Thyroid gland (tissue), 4 donors: ENCODE measurements around the gene SP100. TPM values are rescaled to one million over a fixed set of nuclear protein-coding genes. Genes with fewer than 3 reads are reported as not detected.

Experiments used
- DNase-seq, 2 donors: peaks; one replicate each; pipeline ENCODE4 v3.0.0-alpha.2; 2019
- H3K27ac ChIP-seq, 3 donors: fragments of 200-600 bp; sonication (generic); 1 replicate in 2 of 3; 2 replicates in 1 of 3; pipeline ENCODE4 v1.5.1; 2016 to 2019; ENCODE audit warnings: mild to moderate bottlenecking in 1 of 3, moderate library complexity in 1 of 3
- H3K27me3 ChIP-seq: fragments of 200-600 bp; sonication (generic); one replicate; pipeline ENCODE4 v1.5.1; 2019
- H3K36me3 ChIP-seq, 2 donors: fragments of 200-600 bp; sonication (generic); one replicate each; pipeline ENCODE4 v1.5.1; 2016 to 2019
- H3K4me1 ChIP-seq, 2 donors: fragments of 200-600 bp; sonication (generic); one replicate each; pipeline ENCODE4 v1.5.1; 2017 to 2019
- H3K4me3 ChIP-seq, 3 donors: fragments of 200-600 bp; sonication (generic); replicated peaks in 1 of 3; 1 replicate in 2 of 3; 2 replicates in 1 of 3; pipeline ENCODE4 v1.5.1; 2016; ENCODE audit warnings: mild to moderate bottlenecking in 1 of 3
- H3K9me3 ChIP-seq: fragments of 200-600 bp; sonication (generic); one replicate; pipeline ENCODE4 v1.5.1; 2017
- POLR2A ChIP-seq, 2 donors: fragments of 450-650 bp; IDR thresholded peaks; one replicate each; pipeline ENCODE4 v1.6.1; 2017; ENCODE audit warnings: antibody characterized with exemption in 2 of 2, mild to moderate bottlenecking in 2 of 2, moderate library complexity in 1 of 2
- WGBS, 2 donors: methylation state at CpG; one replicate each; pipeline ENCODE4 v1.1.5; 2017; 5-methylcytosine and 5-hydroxymethylcytosine counted together
- intact Hi-C: fragments of 100-400 bp; cut with DNase I; formaldehyde crosslinking; loops from one replicate; pipeline ENCODE4 v1.15.1; 2023
- total RNA-seq, 4 donors: library from RNA; depleted of rRNA; stranded (reverse); fragments of >200 nt; gene quantifications; one replicate each; pipeline ENCODE4 v1.2.3, GENCODE V29; 2016
- TF ChIP-seq, protein P1 (sequence below), 6 experiments: fragments of 200-600 bp in 3 of 6; fragments of 450-650 bp in 3 of 6; sonication (generic) in 3 of 6; IDR thresholded peaks; one replicate each; pipeline ENCODE4 v1.5.1; 2016 to 2019; ENCODE audit warnings: antibody characterized with exemption in 6 of 6, mild to moderate bottlenecking in 2 of 6, inconsistent platforms in 1 of 6, moderate library complexity in 1 of 6

The SP100 gene
- total RNA-seq, 4 donors from 2014 or later = 84.0 to 151 (median 98.0) TPM

DNA sequence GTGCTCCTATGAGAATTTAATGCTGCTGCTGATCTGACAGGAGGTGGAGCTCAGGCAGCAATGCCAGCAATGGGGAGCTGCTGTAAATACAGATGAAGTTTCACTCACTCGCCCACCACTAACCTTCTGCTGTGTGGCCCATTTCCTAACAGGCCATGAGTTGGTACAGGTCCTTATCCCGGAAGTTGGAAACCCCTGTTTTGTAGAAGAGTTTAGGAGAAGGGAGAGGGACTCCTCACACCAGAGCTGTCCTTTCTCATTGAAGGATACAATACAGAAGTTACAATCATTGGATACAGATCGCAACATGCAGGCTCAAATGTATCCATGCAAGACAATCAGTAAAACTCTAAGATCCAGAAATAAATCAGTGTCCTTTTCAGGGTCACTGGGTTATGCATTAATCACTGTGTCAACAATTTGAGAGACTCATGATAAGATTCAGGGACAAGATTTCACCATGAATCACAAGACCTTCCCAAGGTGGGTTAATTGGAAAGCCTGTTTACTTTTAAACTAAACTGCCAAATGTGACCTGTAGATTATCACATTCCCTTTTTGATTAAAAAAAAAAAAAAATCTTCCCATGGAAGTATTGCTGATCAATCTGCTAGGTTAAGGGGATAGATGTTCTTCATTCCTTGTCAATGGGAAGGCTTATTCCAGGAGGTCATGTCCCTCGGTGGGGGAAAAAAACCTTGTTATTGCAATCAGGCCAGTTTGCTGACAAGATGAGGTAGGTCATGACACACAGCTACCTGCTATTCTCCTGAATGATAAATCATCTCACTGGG is 97.2 kb downstream of the SP100 start:
- TF ChIP-seq, protein P1, sequence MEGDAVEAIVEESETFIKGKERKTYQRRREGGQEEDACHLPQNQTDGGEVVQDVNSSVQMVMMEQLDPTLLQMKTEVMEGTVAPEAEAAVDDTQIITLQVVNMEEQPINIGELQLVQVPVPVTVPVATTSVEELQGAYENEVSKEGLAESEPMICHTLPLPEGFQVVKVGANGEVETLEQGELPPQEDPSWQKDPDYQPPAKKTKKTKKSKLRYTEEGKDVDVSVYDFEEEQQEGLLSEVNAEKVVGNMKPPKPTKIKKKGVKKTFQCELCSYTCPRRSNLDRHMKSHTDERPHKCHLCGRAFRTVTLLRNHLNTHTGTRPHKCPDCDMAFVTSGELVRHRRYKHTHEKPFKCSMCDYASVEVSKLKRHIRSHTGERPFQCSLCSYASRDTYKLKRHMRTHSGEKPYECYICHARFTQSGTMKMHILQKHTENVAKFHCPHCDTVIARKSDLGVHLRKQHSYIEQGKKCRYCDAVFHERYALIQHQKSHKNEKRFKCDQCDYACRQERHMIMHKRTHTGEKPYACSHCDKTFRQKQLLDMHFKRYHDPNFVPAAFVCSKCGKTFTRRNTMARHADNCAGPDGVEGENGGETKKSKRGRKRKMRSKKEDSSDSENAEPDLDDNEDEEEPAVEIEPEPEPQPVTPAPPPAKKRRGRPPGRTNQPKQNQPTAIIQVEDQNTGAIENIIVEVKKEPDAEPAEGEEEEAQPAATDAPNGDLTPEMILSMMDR (IDR thresholded peaks at IDR 0.05) = no peak
- TF ChIP-seq POLR2A (IDR thresholded peaks at IDR 0.05) = no peak
- H3K4me1 ChIP-seq = no peaks in the 10 kb centered on the region
- H3K36me3 ChIP-seq = no peaks in the 10 kb centered on the region
- H3K27me3 ChIP-seq = no peaks in the 10 kb centered on the region
- intact Hi-C loops = no loop called here
- no peak overlapping the region for H3K4me3 ChIP-seq
- 88 to 95% methylated on average over 4 of the region's 4 CpGs for whole genome bisulfite sequencing, 2 donors
- DNase-seq = no peak
- H3K9me3 ChIP-seq = no peaks in the 10 kb centered on the region
- no peak overlapping the region for H3K27ac ChIP-seq

DNA sequence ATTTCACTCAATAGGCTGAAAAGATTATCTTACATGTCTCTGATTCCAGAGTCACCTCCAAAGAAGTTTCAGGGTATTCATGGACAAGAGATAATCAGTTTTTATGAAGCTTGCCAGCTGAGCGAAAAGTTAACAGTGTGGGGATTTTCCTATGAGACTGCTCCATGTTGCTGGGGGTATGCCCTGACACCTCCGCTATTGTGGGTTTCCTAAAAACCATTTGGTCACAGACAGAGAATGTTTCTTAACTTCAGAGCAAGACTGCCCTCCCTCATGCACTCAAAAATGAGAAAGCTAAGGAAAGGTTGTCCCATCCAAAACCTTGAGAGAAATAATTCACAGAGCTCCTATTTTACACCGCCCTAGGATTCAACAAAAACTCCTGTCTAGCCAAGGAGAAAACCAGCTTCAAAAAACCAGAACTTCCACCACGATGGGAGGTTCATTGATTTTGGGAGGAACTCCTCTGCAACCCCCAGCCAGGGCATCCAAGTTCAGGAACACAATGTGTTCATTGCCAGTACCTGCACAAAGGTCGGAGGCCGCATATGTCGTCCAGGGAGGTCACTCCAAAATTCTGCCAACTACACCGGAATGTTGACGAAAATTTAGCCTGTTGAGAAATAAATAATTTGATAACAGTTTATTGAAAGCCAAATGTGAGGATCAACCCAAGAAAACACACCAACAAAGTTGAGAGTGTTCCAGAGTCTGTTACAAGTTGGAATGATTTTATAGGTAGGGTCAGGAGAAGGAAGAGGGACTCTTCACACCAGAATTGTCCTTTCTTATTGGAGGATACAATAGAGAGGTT is 104.3 kb downstream of the SP100 start:
- intact Hi-C loops = no loop called here
- Histone ChIP-seq H3K4me3 (no peak overlapping the region), H3K4me1 (no peaks in the 10 kb centered on the region), H3K27me3 (no peaks in the 10 kb centered on the region), H3K9me3 (no peaks in the 10 kb centered on the region), H3K27ac (no peak overlapping the region), H3K36me3 (no peaks in the 10 kb centered on the region)
- 85 to 86% methylated on average over 9 of the region's 9 CpGs for WGBS, 2 donors
- TF ChIP-seq POLR2A (IDR thresholded peaks at IDR 0.05) = no peak
- TF ChIP-seq, protein P1 (IDR thresholded peaks at IDR 0.05) = no peak
- no peak for DNase-seq

DNA sequence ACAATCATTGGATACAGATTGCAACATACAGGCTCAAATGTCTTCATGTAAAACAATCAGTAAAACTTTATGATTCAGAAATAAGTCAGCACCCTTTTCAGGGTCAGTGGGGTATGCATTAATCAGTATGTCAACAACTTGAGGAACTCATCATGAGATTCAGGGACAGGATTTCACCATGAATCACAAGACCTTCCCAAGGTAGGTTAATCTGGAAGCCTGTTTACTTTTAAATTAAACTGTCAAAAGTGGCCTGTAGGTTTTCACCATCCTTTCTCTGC is 104.8 kb downstream of the SP100 start:
- no peak for TF ChIP-seq POLR2A (IDR thresholded peaks at IDR 0.05)
- TF ChIP-seq, protein P1 (IDR thresholded peaks at IDR 0.05) = no peak
- H3K4me3 ChIP-seq = no peak overlapping the region
- H3K9me3 ChIP-seq = no peaks in the 10 kb centered on the region
- no peaks in the 10 kb centered on the region for H3K4me1 ChIP-seq
- no peaks in the 10 kb centered on the region for H3K27me3 ChIP-seq
- intact Hi-C loops = no loop called here
- H3K36me3 ChIP-seq = no peaks in the 10 kb centered on the region
- no peak overlapping the region for H3K27ac ChIP-seq
- DNase-seq = no peak

DNA sequence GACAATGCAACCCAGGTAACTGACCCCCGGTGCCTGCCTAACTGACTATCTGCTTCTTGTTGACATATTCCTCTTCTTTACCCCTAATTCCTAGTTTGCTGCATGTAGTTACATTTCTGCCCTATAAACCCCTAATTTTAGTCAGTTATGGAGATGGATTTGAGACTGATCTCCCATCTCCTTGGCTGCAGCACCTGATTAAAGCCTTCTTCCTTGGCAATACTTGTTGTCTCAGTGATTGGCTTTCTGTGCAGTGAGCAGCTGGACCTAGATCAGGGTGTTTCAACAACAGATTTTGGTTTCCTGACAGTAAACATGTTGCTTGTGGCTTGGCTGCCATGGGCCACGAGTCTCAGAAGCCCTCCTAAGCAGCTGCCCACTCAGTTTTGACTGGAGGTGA is 105.4 kb downstream of the SP100 start:
- no peak for DNase-seq
- Histone ChIP-seq H3K27me3 (no peaks in the 10 kb centered on the region), H3K36me3 (no peaks in the 10 kb centered on the region), H3K9me3 (no peaks in the 10 kb centered on the region), H3K4me1 (no peaks in the 10 kb centered on the region), H3K27ac (no peak overlapping the region), H3K4me3 (no peak overlapping the region)
- WGBS, 2 donors = 83 to 88% methylated on average over 2 of the region's 2 CpGs
- no peak for TF ChIP-seq POLR2A (IDR thresholded peaks at IDR 0.05)
- TF ChIP-seq, protein P1 (IDR thresholded peaks at IDR 0.05) = no peak
- intact Hi-C loops = no loop called here

DNA sequence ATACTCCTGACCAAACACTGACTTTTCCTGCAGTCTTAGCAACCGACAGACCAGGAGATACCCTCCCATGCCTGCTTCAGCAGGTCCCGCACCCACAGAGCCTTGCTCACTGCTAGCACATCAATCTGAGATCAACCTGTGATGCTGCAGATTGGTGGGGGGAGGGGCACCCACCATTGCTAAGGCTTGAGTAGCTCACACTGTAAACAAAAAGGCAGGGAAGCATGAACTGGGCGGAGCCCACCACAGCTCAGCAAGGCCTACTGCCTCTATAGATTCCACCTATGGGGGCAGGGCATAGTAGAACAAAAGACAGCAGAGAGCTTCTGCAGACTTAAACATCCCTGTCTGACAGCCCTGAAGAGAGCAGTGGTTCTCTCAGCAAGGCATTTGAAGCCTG is 109.7 kb downstream of the SP100 start:
- no peaks in the 10 kb centered on the region for H3K27me3 ChIP-seq
- no peak for DNase-seq
- intact Hi-C loops = no loop called here
- H3K9me3 ChIP-seq = no peaks in the 10 kb centered on the region
- no peak overlapping the region for H3K27ac ChIP-seq
- no peaks in the 10 kb centered on the region for H3K4me1 ChIP-seq
- no peaks in the 10 kb centered on the region for H3K36me3 ChIP-seq
- no peak overlapping the region for H3K4me3 ChIP-seq
- TF ChIP-seq, protein P1 (IDR thresholded peaks at IDR 0.05) = no peak
- no peak for TF ChIP-seq POLR2A (IDR thresholded peaks at IDR 0.05)
- 88 to 100% methylated on average over 2 to 3 of the region's 3 CpGs for WGBS, 2 donors
